IPS-18c (cell line): ENCODE data around the gene SLC38A10.

Experiments used
- H3K4me3 ChIP-seq: 2 replicates; pipeline ENCODE4 v1.7.0; 2013; ENCODE audit warnings: low read depth, mild to moderate bottlenecking, low read length, moderate library complexity; ENCODE audit not compliant: insufficient read depth
- H3K9me3 ChIP-seq: one replicate; pipeline ENCODE4 v1.6.1; 2013; ENCODE audit warnings: mild to moderate bottlenecking, low read length, moderate library complexity; ENCODE audit not compliant: control insufficient read depth, insufficient read depth

Gene SLC38A10

GRCh38 chr17:81254955-81255717 is 40.0 kb downstream of the SLC38A10 start:
- Histone ChIP-seq H3K9me3 (no peaks in the 10 kb centered on the region), H3K4me3 (no peak overlapping the region)

GRCh38 chr17:81253358-81254131 is 41.6 kb downstream of the SLC38A10 start:
- no peak overlapping the region for H3K4me3 ChIP-seq

GRCh38 chr17:81252987-81253329 is 42.1 kb downstream of the SLC38A10 start:
- Histone ChIP-seq H3K9me3 (no peaks in the 10 kb centered on the region), H3K4me3 (no peak overlapping the region)

More at GRCh38 chr17:81253358-81254131, 41.6 kb downstream of the SLC38A10 start:
- H3K9me3 ChIP-seq = no peaks in the 10 kb centered on the region

GRCh38 chr17:81252326-81252986 is 42.7 kb downstream of the SLC38A10 start:
- no peak overlapping the region for H3K4me3 ChIP-seq
- no peaks in the 10 kb centered on the region for H3K9me3 ChIP-seq

- Histone ChIP-seq H3K9me3 (no peaks in the 10 kb centered on the region), H3K4me3 (no peak overlapping the region)
These were observed 43.3 kb downstream of the SLC38A10 start for GRCh38 chr17:81251709-81252301.

GRCh38 chr17:81251094-81251708 is 43.9 kb downstream of the SLC38A10 start:
- H3K4me3 ChIP-seq = no peak overlapping the region
- no peaks in the 10 kb centered on the region for H3K9me3 ChIP-seq

- H3K9me3 ChIP-seq = no peaks in the 10 kb centered on the region
- H3K4me3 ChIP-seq = no peak overlapping the region
These were observed 44.6 kb downstream of the SLC38A10 start for GRCh38 chr17:81250286-81251093.

GRCh38 chr17:81249223-81250040 is 45.7 kb downstream of the SLC38A10 start:
- no peaks in the 10 kb centered on the region for H3K9me3 ChIP-seq
- H3K4me3 ChIP-seq = no peak overlapping the region

GRCh38 chr17:81248649-81249048 is 46.5 kb downstream of the SLC38A10 start:
- H3K9me3 ChIP-seq = no peaks in the 10 kb centered on the region
- no peak overlapping the region for H3K4me3 ChIP-seq

- Histone ChIP-seq H3K9me3 (no peaks in the 10 kb centered on the region), H3K4me3 (no peak overlapping the region)
These were observed 47.6 kb downstream of the SLC38A10 start for GRCh38 chr17:81247339-81247990.

GRCh38 chr17:81246679-81247338 is 48.3 kb downstream of the SLC38A10 start:
- no peaks in the 10 kb centered on the region for H3K9me3 ChIP-seq
- H3K4me3 ChIP-seq = no peak overlapping the region

- no peak overlapping the region for H3K4me3 ChIP-seq
- H3K9me3 ChIP-seq = no peaks in the 10 kb centered on the region
These were observed 48.8 kb downstream of the SLC38A10 start for GRCh38 chr17:81246343-81246670.

- Histone ChIP-seq H3K9me3 (no peaks in the 10 kb centered on the region), H3K4me3 (no peak overlapping the region)
These were observed 49.3 kb downstream of the SLC38A10 start for GRCh38 chr17:81245665-81246342.

- no peak overlapping the region for H3K4me3 ChIP-seq
- no peaks in the 10 kb centered on the region for H3K9me3 ChIP-seq
These were observed 50.0 kb downstream of the SLC38A10 start for GRCh38 chr17:81245024-81245664.
